Natural killer cell (primary cell): ENCODE results near the gene MTMR10. TPM values are rescaled to one million over a fixed set of nuclear protein-coding genes. Genes with fewer than 3 reads are reported as not detected.

ENCODE experiments used
- ATAC-seq, 3 donors: fragments of 150-1000 bp in 2 of 3; fragments of 200-7000 bp in 1 of 3; cut with Tn5 transposase; 1 replicate in 1 of 3; 2 replicates in 2 of 3; pipeline ENCODE4 v1.10.0; 2021; ENCODE audit warnings: mild to moderate bottlenecking in 2 of 3, moderate library complexity in 2 of 3
- DNase-seq, 2 donors: peaks; one replicate each; pipeline versions ENCODE4 v3.0.0 to v3.0.0-alpha.2; 2013 to 2021; ENCODE audit warnings: mixed read lengths in 1 of 2
- H3K27ac ChIP-seq: one replicate; pipeline ENCODE4 v1.5.1; 2013; ENCODE audit warnings: mild to moderate bottlenecking, low read length
- H3K27me3 ChIP-seq: one replicate; pipeline ENCODE4 v1.6.1; 2013; ENCODE audit warnings: low read length; ENCODE audit not compliant: control insufficient read depth, insufficient read depth
- H3K36me3 ChIP-seq: one replicate; pipeline ENCODE4 v1.6.1; 2013; ENCODE audit warnings: low read length; ENCODE audit not compliant: control insufficient read depth, insufficient read depth
- H3K4me1 ChIP-seq: one replicate; pipeline ENCODE4 v1.6.1; 2013; ENCODE audit warnings: low read length; ENCODE audit not compliant: control insufficient read depth, insufficient read depth
- H3K4me3 ChIP-seq: one replicate; pipeline ENCODE4 v1.5.1; 2013; ENCODE audit warnings: low read length
- H3K9me3 ChIP-seq: one replicate; pipeline ENCODE4 v1.6.1; 2013; ENCODE audit warnings: low read length; ENCODE audit not compliant: control insufficient read depth, insufficient read depth
- H3K27ac Mint-ChIP-seq, 2 donors: one replicate each; pipeline ENCODE4 v1.8.0; 2022; ENCODE audit warnings: mild to moderate bottlenecking in 2 of 2, mixed read lengths in 2 of 2, moderate library complexity in 1 of 2
- H3K27me3 Mint-ChIP-seq, 2 donors: one replicate each; pipeline ENCODE4 v1.8.0; 2022; ENCODE audit warnings: low read depth in 2 of 2, mixed read lengths in 2 of 2
- H3K36me3 Mint-ChIP-seq: one replicate; pipeline ENCODE4 v1.8.0; 2022; ENCODE audit warnings: mixed read lengths
- H3K4me1 Mint-ChIP-seq, 2 donors: one replicate each; pipeline ENCODE4 v1.8.0; 2022; ENCODE audit warnings: mixed read lengths in 2 of 2
- H3K4me3 Mint-ChIP-seq: one replicate; pipeline ENCODE4 v1.8.0; 2022; ENCODE audit warnings: mild to moderate bottlenecking, moderate library complexity, mixed read lengths
- H3K9me3 Mint-ChIP-seq, 2 donors: one replicate each; pipeline ENCODE4 v1.8.0; 2022; ENCODE audit warnings: mixed read lengths in 2 of 2
- CTCF ChIP-seq: fragments of 200-600 bp; IDR thresholded peaks from one replicate; pipeline ENCODE4 v1.8.0; 2022; ENCODE audit warnings: antibody characterized with exemption
- WGBS: methylation state at CpG from one replicate; pipeline ENCODE4 v1.1.7; 2013; ENCODE audit warnings: missing lambda C conversion rate; ENCODE audit not compliant: insufficient coverage; 5-methylcytosine and 5-hydroxymethylcytosine counted together
- intact Hi-C: fragments of 100-400 bp; cut with micrococcal nuclease; formaldehyde crosslinking; loops from one replicate; pipeline ENCODE4 v1.14.2; 2022
- total RNA-seq, 4 donors: library from RNA; stranded (reverse); fragments of 120-200 nt in 1 of 4; gene quantifications; one replicate each; pipeline versions ENCODE4 v1.2.3 to v1.2.4, GENCODE V29; 2013 to 2022

Gene MTMR10
- total RNA-seq, 3 donors from 2014 or later (not counting 1 experiment from before 2014, with no cell fraction given): 46.3 to 64.5 (median 54.2) TPM

- Mint-ChIP-seq H3K27me3 (no peaks in the 10 kb centered on the region), H3K4me1 (peaks cover 2 to 3% of the 10 kb centered on the region in 2 donors), H3K9me3 (no peaks in the 10 kb centered on the region), H3K36me3 (peaks cover 17% of the 10 kb centered on the region), H3K27ac (no peak overlapping the region), H3K4me3 (no peak overlapping the region)
- peaks cover 67% of the 10 kb centered on the region for H3K36me3 ChIP-seq
- H3K9me3 ChIP-seq: no peaks in the 10 kb centered on the region
- 88% methylated on average over 9 of the region's 9 CpGs for WGBS
- TF ChIP-seq CTCF: no peak
- DNase-seq: no peak
- no peak overlapping the region for H3K4me3 ChIP-seq
- intact Hi-C loops: no loop called here
- H3K4me1 ChIP-seq: no peaks in the 10 kb centered on the region
- H3K27me3 ChIP-seq: no peaks in the 10 kb centered on the region
- H3K27ac ChIP-seq: no peak overlapping the region
- no peak for ATAC-seq
These were observed 69.5 kb downstream of the MTMR10 start for GRCh38 chr15:30921781-30922479.

- intact Hi-C loops: no loop called here
- no peak overlapping the region for H3K27ac ChIP-seq
- peaks cover 66% of the 10 kb centered on the region for H3K36me3 ChIP-seq
- H3K9me3 Mint-ChIP-seq: no peaks in the 10 kb centered on the region
- DNase-seq (no peak), ATAC-seq (no peak)
- WGBS: 96% methylated on average over 3 of the region's 4 CpGs
- no peaks in the 10 kb centered on the region for H3K9me3 ChIP-seq
- H3K4me1 ChIP-seq: no peaks in the 10 kb centered on the region
- H3K4me3 Mint-ChIP-seq: no peak overlapping the region
- no peaks in the 10 kb centered on the region for H3K27me3 Mint-ChIP-seq
- H3K4me1 Mint-ChIP-seq: peaks cover 8% of the 10 kb centered on the region in 2 donors
- H3K36me3 Mint-ChIP-seq: peaks cover 10% of the 10 kb centered on the region
- no peak overlapping the region for H3K27ac Mint-ChIP-seq
- no peak overlapping the region for H3K4me3 ChIP-seq
- TF ChIP-seq CTCF: no peak
- H3K27me3 ChIP-seq: no peaks in the 10 kb centered on the region
These were observed 70.3 kb downstream of the MTMR10 start for GRCh38 chr15:30921106-30921505.

- H3K27me3 ChIP-seq: no peaks in the 10 kb centered on the region
- H3K27ac ChIP-seq: no peak overlapping the region
- TF ChIP-seq CTCF: no peak
- peaks cover 8% of the 10 kb centered on the region in 2 donors for H3K4me1 Mint-ChIP-seq
- 95% methylated on average over 3 of the region's 5 CpGs for WGBS
- H3K9me3 ChIP-seq: no peaks in the 10 kb centered on the region
- peaks cover 9% of the 10 kb centered on the region for H3K36me3 Mint-ChIP-seq
- H3K27ac Mint-ChIP-seq: no peak overlapping the region
- no peak overlapping the region for H3K4me3 ChIP-seq
- no peaks in the 10 kb centered on the region for H3K4me1 ChIP-seq
- ATAC-seq (no peak), DNase-seq (no peak)
- H3K36me3 ChIP-seq: peaks cover 60% of the 10 kb centered on the region
- intact Hi-C loops: no loop called here
- no peaks in the 10 kb centered on the region for H3K9me3 Mint-ChIP-seq
- no peak overlapping the region for H3K4me3 Mint-ChIP-seq
- H3K27me3 Mint-ChIP-seq: no peaks in the 10 kb centered on the region
These were observed 71.4 kb downstream of the MTMR10 start for GRCh38 chr15:30919877-30920550.
